Omental fat pad (tissue), 4 donors: ENCODE data around the gene LRRC41. TPM values are rescaled to one million over a fixed set of nuclear protein-coding genes. Genes with fewer than 3 reads are reported as not detected.
"Not testable (repeated sequence)": the region's sequence is repeated elsewhere in the genome, so short reads cannot be mapped to it uniquely, and the experiment has no call there.

Source experiments
- ATAC-seq: fragments of 150-250 bp; one replicate; pipeline ENCODE4 v1.9.1; 2016; ENCODE audit warnings: mild to moderate bottlenecking, moderate library complexity; ENCODE audit not compliant: low FRiP score
- DNase-seq: peaks from one replicate; pipeline ENCODE4 v3.0.0-alpha.2; 2019; ENCODE audit warnings: low spot score
- CTCF ChIP-seq, 3 donors: fragments of 450-650 bp; IDR thresholded peaks; one replicate each; pipeline ENCODE4 v1.5.1; 2016 to 2017; ENCODE audit warnings: antibody characterized with exemption in 3 of 3, mild to moderate bottlenecking in 3 of 3, moderate library complexity in 2 of 3
- total RNA-seq, 4 donors: library from RNA; depleted of rRNA; stranded (reverse); fragments of >200 nt; gene quantifications; one replicate each; pipeline ENCODE4 v1.1.0, GENCODE V29; 2016

Gene LRRC41
- total RNA-seq, 4 donors from 2014 or later, result 65.3 to 108 (median 73.2) TPM

GRCh38 chr1:46262508-46262907, 40.9 kb downstream of the LRRC41 start:
- no peak for TF ChIP-seq CTCF (IDR thresholded peaks at IDR 0.05)
- DNase-seq (no peak), ATAC-seq (no peak)

DNA sequence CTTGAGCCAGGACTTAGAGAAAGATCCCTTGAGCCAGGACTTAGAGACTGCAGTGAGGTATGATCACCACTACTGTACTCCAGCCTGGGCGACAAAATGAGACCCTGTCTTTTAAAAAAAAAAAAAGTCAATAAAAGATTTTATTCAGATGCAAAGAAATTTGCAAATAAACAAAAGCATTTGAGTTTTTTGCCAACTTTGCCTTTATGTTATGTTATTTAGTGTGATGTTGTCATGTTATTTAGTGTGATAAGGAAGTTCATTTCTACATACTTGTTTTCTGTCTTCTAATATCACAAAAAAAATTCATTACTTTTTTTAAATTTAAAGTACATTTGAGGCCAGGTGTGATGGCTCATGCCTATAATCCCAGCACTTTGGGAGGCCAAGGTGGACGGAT, 46.9 kb downstream of the LRRC41 start:
- ATAC-seq, result no peak
- TF ChIP-seq CTCF (IDR thresholded peaks at IDR 0.05), result no peak
- no peak for DNase-seq

DNA sequence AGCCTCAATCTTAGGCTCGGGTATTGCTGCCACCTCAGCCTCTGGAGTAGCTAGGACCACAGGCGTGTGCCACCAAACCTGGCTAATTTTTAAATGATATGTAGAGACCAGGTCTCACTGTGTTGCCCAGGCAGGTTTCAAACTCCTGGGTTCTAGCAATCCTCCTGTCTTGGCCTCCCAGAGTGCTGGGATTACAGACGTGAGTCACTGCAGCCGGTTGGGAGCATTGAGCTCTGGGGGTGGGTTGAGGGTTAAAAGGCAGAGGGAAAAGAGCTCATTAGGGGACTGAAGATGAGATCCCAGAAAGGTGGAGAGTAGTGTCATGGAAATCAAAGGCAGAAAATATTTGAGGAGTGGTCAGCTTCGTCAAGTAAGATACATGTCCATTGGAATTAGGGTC, 48.7 kb downstream of the LRRC41 start:
- no peak for TF ChIP-seq CTCF (IDR thresholded peaks at IDR 0.05)
- no peak for ATAC-seq
- no peak for DNase-seq

- DNase-seq (no peak), ATAC-seq (no peak)
- TF ChIP-seq CTCF (IDR thresholded peaks at IDR 0.05), result no peak
These were observed 55.1 kb downstream of the LRRC41 start for GRCh38 chr1:46248122-46248920.

- DNase-seq, result peak; percentile 93
- TF ChIP-seq CTCF (IDR thresholded peaks at IDR 0.05), result no peak
- ATAC-seq, result peak; percentile 97
These were observed 55.8 kb downstream of the LRRC41 start, which contains the start of gene RAD54L for GRCh38 chr1:46247436-46248121. TSS of gene RAD54L (plus strand) at chr1:46247763. CDS start at chr1:46248406, 643 bp downstream.

GRCh38 chr1:46246548-46247435, 56.6 kb downstream of the LRRC41 start:
- DNase-seq (peak; percentile 31), ATAC-seq (peak; percentile 87)
- TF ChIP-seq CTCF (IDR thresholded peaks at IDR 0.05), result no peak

- not testable (repeated sequence) for ATAC-seq
These were observed 57.3 kb downstream of the LRRC41 start for GRCh38 chr1:46246136-46246535.

More at GRCh38 chr1:46246136-46246535, 57.3 kb downstream of the LRRC41 start:
- not testable (repeated sequence) for DNase-seq
